22Rv1 (cell line): Measurements from ENCODE around the gene MBP.

Experiments
- H3K27ac ChIP-seq: fragments of 450-650 bp; 2 replicates; pipeline ENCODE4 v1.5.1; 2017
- CTCF ChIP-seq: fragments of 450-650 bp; IDR thresholded peaks from 2 replicates; pipeline ENCODE4 v1.5.1; 2017; ENCODE audit warnings: mild to moderate bottlenecking
- ZFX ChIP-seq: fragments of 450-650 bp; IDR thresholded peaks from 2 replicates; pipeline ENCODE4 v1.6.1; 2017; ENCODE audit warnings: antibody characterized with exemption, borderline replicate concordance

MBP gene

GRCh38 chr18:76988827-76989646, 143.5 kb downstream of the MBP start:
- no peak overlapping the region for H3K27ac ChIP-seq
- TF ChIP-seq CTCF: no peak
- TF ChIP-seq ZFX: no peak

- TF ChIP-seq CTCF (no peak), ZFX (no peak)
- no peak overlapping the region for H3K27ac ChIP-seq
These were observed 144.4 kb downstream of the MBP start for GRCh38 chr18:76988031-76988826.

DNA sequence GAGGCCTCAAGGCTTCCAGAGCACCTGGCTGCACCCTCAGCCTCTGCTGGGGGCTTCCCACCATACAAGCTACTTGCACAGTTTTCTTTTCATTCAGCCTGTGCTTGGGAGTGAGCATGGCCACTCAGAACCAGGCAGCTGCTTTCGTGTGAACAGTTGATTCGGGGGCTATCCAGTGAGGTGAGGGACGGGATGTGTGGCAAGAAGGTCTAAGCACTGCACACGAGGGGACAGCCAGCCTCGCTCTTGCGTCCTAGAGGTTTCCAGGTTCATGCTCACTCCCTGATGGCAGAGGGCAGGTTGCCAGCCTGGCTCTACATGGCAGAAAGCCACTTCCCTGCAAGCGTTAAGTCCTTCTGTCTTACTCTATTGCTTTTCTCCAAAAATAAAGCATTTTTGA, 146.2 kb downstream of the MBP start:
- no peak for TF ChIP-seq CTCF
- TF ChIP-seq ZFX: no peak
- H3K27ac ChIP-seq: no peak overlapping the region

GRCh38 chr18:76985951-76986236, 146.7 kb downstream of the MBP start:
- TF ChIP-seq ZFX (no peak), CTCF (no peak)
- no peak overlapping the region for H3K27ac ChIP-seq

- TF ChIP-seq ZFX (no peak), CTCF (no peak)
- no peak overlapping the region for H3K27ac ChIP-seq
These were observed 147.2 kb downstream of the MBP start for GRCh38 chr18:76985156-76985950.

DNA sequence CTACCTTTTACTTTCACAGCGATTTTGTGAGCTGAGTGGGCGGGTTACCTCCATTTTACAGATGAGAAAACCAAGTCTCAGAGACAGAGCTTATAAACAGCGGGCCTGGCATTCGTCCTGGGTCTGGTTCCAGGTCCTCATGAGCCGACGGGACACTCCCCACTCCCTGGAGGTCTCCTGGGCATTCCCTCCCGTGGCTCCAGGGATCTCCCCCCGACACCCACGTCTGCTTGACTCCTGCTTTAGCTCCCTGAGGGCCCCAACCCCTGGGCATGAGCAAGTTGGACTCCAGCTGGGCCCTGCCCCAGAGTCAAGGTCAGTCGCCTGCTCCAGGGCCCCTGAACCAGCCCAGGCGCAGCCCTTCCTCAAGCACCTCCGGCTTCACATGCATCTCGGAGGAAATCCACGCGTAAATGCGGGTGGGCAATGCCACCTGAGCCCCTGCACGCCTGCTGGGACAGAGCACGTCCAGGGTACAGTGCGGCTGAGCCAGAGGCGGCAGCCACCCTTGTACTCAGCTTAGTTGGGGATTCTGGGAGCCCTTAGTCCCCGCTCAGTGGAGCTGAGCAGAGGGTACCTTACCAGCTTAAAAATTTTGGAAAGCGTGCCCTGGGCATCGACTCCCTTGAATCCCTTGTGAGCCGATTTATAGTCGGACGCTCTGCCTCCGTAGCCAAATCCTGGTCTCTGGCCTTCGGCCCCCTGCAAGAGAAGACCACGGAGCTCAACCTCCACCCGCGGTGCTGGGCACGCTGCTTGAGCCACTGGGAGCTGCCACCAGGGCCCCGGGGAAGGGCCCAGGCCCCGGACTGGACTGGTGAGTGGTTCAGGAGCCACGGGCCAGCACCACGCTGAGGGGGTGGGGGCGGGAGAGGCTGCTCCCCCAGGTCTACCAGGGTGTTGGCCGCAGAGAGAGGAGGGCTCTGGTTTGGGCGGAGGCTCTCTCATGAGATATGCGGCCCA, 148.1 kb downstream of the MBP start:
- H3K27ac ChIP-seq: no peak overlapping the region
- TF ChIP-seq CTCF: no peak
